ENCODE data around the gene PLEKHH2. TPM values are rescaled to one million over a fixed set of nuclear protein-coding genes. Genes with fewer than 3 reads are reported as not detected.

The PLEKHH2 gene
- total RNA-seq, 6 experiments from 2014 or later: 0.75 to 2.0 (median 1.3) TPM

DNA sequence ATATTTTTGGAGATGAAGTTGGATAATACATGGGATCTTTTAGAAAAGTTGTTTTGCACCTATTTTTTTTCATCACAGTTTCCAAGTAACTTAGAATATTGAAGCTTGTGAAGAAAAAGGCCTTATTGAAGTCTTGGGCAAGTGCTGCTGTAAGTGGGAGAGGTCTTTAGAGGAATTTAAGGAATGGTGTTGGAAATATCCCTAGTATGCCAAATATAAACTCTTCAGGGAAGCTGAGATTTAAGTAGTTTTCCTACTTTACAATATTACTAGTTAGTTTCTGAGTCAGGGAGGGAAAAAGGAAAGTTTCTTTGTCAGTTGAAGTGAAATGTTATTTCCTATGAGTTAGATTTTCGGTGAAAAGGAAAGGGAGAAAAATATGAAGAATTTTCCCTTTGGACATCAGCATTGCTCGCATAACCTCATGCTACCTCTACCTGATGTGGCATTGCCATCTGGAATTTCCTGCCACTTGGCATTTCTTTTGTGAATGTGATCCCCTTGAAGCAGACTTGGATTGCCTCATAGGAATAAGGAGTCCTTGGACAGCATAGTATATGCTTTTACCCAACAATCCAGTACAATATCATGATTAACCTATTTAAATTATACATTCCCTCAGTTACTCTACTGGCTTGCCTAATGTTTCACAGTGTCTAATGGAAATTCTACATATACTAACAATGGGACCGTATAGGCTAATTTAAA is 12.1 kb downstream of the PLEKHH2 start:
- no peaks in the 10 kb centered on the region for H3K27me3 ChIP-seq
- ATAC-seq (no peak), DNase-seq (no peak)
- no peak overlapping the region for H3K4me3 ChIP-seq
- no peak overlapping the region for H3K27ac ChIP-seq
- H3K36me3 ChIP-seq: no peaks in the 10 kb centered on the region
- intact Hi-C loops (cut with DNase I): no loop called here
- no peaks in the 10 kb centered on the region for H3K9me3 ChIP-seq
- WGBS (ENCODE audit: insufficient coverage, low coverage, low lambda C conversion rate, missing lambda C conversion rate): 73% methylated on average over 3 of the region's 3 CpGs
- H3K4me1 ChIP-seq: no peaks in the 10 kb centered on the region
- no peak for TF ChIP-seq POLR2A (IDR thresholded peaks at IDR 0.05)
- TF ChIP-seq, protein P1, sequence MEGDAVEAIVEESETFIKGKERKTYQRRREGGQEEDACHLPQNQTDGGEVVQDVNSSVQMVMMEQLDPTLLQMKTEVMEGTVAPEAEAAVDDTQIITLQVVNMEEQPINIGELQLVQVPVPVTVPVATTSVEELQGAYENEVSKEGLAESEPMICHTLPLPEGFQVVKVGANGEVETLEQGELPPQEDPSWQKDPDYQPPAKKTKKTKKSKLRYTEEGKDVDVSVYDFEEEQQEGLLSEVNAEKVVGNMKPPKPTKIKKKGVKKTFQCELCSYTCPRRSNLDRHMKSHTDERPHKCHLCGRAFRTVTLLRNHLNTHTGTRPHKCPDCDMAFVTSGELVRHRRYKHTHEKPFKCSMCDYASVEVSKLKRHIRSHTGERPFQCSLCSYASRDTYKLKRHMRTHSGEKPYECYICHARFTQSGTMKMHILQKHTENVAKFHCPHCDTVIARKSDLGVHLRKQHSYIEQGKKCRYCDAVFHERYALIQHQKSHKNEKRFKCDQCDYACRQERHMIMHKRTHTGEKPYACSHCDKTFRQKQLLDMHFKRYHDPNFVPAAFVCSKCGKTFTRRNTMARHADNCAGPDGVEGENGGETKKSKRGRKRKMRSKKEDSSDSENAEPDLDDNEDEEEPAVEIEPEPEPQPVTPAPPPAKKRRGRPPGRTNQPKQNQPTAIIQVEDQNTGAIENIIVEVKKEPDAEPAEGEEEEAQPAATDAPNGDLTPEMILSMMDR (IDR thresholded peaks at IDR 0.05): no peak

DNA sequence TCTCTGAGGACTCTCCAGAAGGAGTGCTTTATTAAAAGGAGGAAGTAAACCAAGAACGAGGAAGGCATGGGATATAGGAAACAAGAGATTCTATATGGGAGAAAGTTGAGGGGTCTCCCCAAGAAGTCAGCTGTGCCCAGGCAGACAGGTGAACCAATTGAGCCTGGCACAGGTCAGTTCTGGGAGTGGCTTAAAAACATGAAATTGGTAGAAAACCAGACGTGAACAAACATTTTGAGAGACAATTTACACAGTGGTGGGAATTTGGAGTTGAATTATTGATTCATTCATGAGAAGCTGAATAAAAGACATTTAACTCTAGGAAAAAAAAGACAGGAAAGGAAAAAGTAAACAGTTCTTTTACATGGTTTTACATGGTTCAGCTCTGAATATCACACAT is 16.4 kb downstream of the PLEKHH2 start:
- DNase-seq (no peak), ATAC-seq (peak; percentile 29 to 55 (median 42))
- no peak overlapping the region for H3K4me3 ChIP-seq
- H3K9me3 ChIP-seq: no peaks in the 10 kb centered on the region
- intact Hi-C loops (cut with DNase I): no loop called here
- no peaks in the 10 kb centered on the region for H3K4me1 ChIP-seq
- H3K27me3 ChIP-seq: no peaks in the 10 kb centered on the region
- WGBS (ENCODE audit: insufficient coverage, low coverage, low lambda C conversion rate, missing lambda C conversion rate): 46% methylated on average over 2 of the region's 2 CpGs
- no peaks in the 10 kb centered on the region for H3K36me3 ChIP-seq
- no peak overlapping the region for H3K27ac ChIP-seq
- no peak for TF ChIP-seq POLR2A (IDR thresholded peaks at IDR 0.05)
- TF ChIP-seq, protein P1 (IDR thresholded peaks at IDR 0.05): no peak

DNA sequence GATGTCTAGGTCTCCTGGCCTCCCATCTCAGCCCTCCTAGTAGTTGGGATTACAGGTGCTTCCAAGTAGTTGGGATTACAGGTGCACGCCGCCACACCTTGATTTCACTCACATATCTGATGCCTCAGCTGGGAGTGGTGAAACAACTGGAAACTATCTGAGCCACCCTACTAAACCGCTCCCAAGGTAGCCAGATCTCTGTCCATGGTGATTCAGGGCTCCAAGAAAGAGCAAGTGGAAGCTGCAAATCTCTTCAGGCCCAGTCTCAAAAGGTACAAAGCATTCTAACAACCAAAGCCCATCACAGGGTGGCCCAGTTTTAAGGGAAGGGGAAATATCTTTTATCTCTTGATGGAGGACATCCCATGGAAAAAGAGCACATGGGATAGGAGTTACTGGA is 20.2 kb downstream of the PLEKHH2 start:
- WGBS (ENCODE audit: insufficient coverage, low coverage, low lambda C conversion rate, missing lambda C conversion rate): 100% methylated on average over 1 of the region's 3 CpGs

DNA sequence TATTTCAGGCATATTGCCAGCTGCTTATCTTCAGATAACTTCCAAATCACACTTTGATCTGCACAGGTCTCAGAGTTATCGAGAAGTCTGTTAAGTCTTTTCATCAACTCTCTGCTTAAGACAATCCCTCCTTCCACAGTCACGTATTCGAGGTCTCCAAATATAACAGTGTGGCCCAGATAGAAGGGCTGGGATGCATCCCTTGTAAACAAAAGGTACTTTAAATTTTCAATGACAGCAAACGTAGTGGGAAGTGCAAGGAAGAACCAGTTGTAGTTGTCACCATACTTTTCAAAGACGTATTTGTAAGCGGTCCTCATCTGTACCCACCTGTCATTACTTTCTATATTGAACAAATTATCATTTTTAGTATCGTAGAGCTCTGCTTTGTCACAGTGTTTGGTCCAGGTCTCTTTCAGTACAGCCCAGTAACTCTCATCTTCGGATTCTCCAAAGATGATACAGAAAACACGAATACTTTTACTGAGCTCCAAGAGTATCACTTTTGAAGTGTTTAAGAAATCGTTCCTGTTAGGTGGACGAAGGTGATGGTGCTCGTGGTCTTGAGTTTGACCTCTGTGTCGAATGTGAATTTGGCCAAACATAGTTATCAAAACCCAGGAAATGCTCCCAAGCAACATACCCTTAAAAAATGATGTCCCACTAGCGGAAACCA is 38.7 kb downstream of the PLEKHH2 start:
- Histone ChIP-seq H3K27ac (no peak overlapping the region), H3K36me3 (no peaks in the 10 kb centered on the region), H3K4me3 (peak overlapping the region; percentile 9 to 46 (median 29)), H3K4me1 (no peaks in the 10 kb centered on the region), H3K27me3 (peaks cover 0 to 4% of the 10 kb centered on the region in 2 donors), H3K9me3 (peaks cover 0 to 5% (median 0%) of the 10 kb centered on the region in 4 donors)
- DNase-seq (no peak), ATAC-seq (no peak)
- 61% methylated on average over 14 of the region's 14 CpGs for WGBS (ENCODE audit: insufficient coverage, low coverage, low lambda C conversion rate, missing lambda C conversion rate)
- TF ChIP-seq, protein P1 (IDR thresholded peaks at IDR 0.05): no peak
- intact Hi-C loops (cut with DNase I): no loop called here

More for the DNA sequence above, 20.2 kb downstream of the PLEKHH2 start:
- Histone ChIP-seq H3K4me3 (no peak overlapping the region), H3K27ac (no peak overlapping the region), H3K27me3 (no peaks in the 10 kb centered on the region), H3K36me3 (no peaks in the 10 kb centered on the region), H3K9me3 (no peaks in the 10 kb centered on the region), H3K4me1 (no peaks in the 10 kb centered on the region)
- TF ChIP-seq POLR2A (IDR thresholded peaks at IDR 0.05): no peak
- TF ChIP-seq, protein P1 (IDR thresholded peaks at IDR 0.05): no peak
- no peak for ATAC-seq
- intact Hi-C loops (cut with DNase I): no loop called here
- DNase-seq: no peak

Measured in right lobe of liver (tissue), 6 donors.